GM23338 (cell line): ENCODE data around the gene CRYBB3. TPM values are rescaled to one million over a fixed set of nuclear protein-coding genes. Genes with fewer than 3 reads are reported as not detected.

Source experiments
- ATAC-seq: fragments of 200-7000 bp; cut with Tn5 transposase; 3 replicates; pipeline ENCODE4 v1.9.1; 2020
- DNase-seq: peaks from one replicate; pipeline ENCODE4 v3.0.0-alpha.2; 2015; ENCODE audit warnings: low spot score
- H2AFZ ChIP-seq: fragments of 200-600 bp; sonication (generic); 2 replicates; pipeline ENCODE4 v1.8.0; 2016; ENCODE audit warnings: antibody characterized with exemption, mild to moderate bottlenecking, moderate library complexity
- H3F3A ChIP-seq: fragments of 200-600 bp; sonication (generic); replicated peaks from 2 replicates; pipeline ENCODE4 v1.8.0; 2017; ENCODE audit warnings: antibody characterized with exemption, mixed run types, low read depth
- H3K27ac ChIP-seq: fragments of 200-600 bp; sonication (generic); 2 replicates; pipeline ENCODE4 v1.6.1; 2016; ENCODE audit warnings: low read depth
- H3K27me3 ChIP-seq: fragments of 200-600 bp; sonication (generic); 2 replicates; pipeline ENCODE4 v1.8.0; 2016; ENCODE audit warnings: mild to moderate bottlenecking, mixed run types, moderate library complexity; ENCODE audit not compliant: insufficient read depth
- H3K36me3 ChIP-seq: fragments of 200-600 bp; sonication (generic); 2 replicates; pipeline ENCODE4 v1.8.0; 2016; ENCODE audit warnings: mild to moderate bottlenecking; ENCODE audit not compliant: insufficient read depth
- H3K4me1 ChIP-seq: fragments of 200-600 bp; sonication (generic); 2 replicates; pipeline ENCODE4 v1.8.0; 2016; ENCODE audit warnings: mild to moderate bottlenecking, moderate library complexity; ENCODE audit not compliant: insufficient read depth
- H3K4me2 ChIP-seq: fragments of 200-600 bp; sonication (generic); 2 replicates; pipeline ENCODE4 v1.7.1; 2017; ENCODE audit warnings: mixed run types
- H3K4me3 ChIP-seq: fragments of 200-600 bp; sonication (generic); 2 replicates; pipeline ENCODE4 v1.6.1; 2016; ENCODE audit warnings: mixed run types
- H3K79me2 ChIP-seq: fragments of 200-600 bp; sonication (generic); replicated peaks from 2 replicates; pipeline ENCODE4 v1.8.0; 2017; ENCODE audit warnings: mild to moderate bottlenecking; ENCODE audit not compliant: insufficient read depth
- H3K9me2 ChIP-seq: fragments of 200-600 bp; sonication (generic); 2 replicates; pipeline ENCODE4 v1.8.0; 2017; ENCODE audit not compliant: insufficient read depth
- H4K20me1 ChIP-seq: fragments of 200-600 bp; sonication (generic); replicated peaks from 2 replicates; pipeline ENCODE4 v1.8.0; 2017; ENCODE audit warnings: mild to moderate bottlenecking; ENCODE audit not compliant: insufficient read depth
- H3K27ac Mint-ChIP-seq: 2 replicates; pipeline ENCODE4 v1.8.0; 2020; ENCODE audit warnings: inconsistent platforms, mild to moderate bottlenecking, moderate library complexity, mixed read lengths
- H3K27me3 Mint-ChIP-seq: 3 replicates; pipeline ENCODE4 v1.8.0; 2022; ENCODE audit warnings: low read depth, mild to moderate bottlenecking, moderate library complexity, mixed read lengths, inconsistent platforms; ENCODE audit not compliant: insufficient read depth, poor library complexity
- H3K36me3 Mint-ChIP-seq: 3 replicates; pipeline ENCODE4 v1.8.0; 2021; ENCODE audit warnings: low read depth, mild to moderate bottlenecking, inconsistent platforms, moderate library complexity, mixed read lengths
- H3K4me1 Mint-ChIP-seq: 3 replicates; pipeline ENCODE4 v1.8.0; 2020; ENCODE audit warnings: mild to moderate bottlenecking, inconsistent platforms, mixed read lengths
- H3K4me3 Mint-ChIP-seq: 3 replicates; pipeline ENCODE4 v1.8.0; 2021; ENCODE audit warnings: moderate library complexity, mild to moderate bottlenecking, inconsistent platforms, mixed read lengths
- H3K9me3 Mint-ChIP-seq: 3 replicates; pipeline ENCODE4 v1.8.0; 2020; ENCODE audit warnings: moderate library complexity, mild to moderate bottlenecking, inconsistent platforms, mixed read lengths
- CREB1 ChIP-seq: fragments of 250-450 bp; sonication (Bioruptor Pico); IDR thresholded peaks from 2 replicates; pipeline ENCODE4 v1.5.0; 2020; ENCODE audit warnings: low read depth, mild to moderate bottlenecking, moderate library complexity
- JUNB ChIP-seq: IDR thresholded peaks from one replicate; pipeline ENCODE4 v1.6.1; 2016; ENCODE audit warnings: antibody characterized with exemption; ENCODE audit not compliant: unreplicated experiment
- NANOG ChIP-seq: IDR thresholded peaks from 2 replicates; pipeline ENCODE4 v1.6.1; 2016; ENCODE audit warnings: antibody characterized with exemption, borderline replicate concordance
- STAT1 ChIP-seq: IDR thresholded peaks from one replicate; pipeline ENCODE4 v1.6.1; 2016; ENCODE audit warnings: antibody characterized with exemption; ENCODE audit not compliant: unreplicated experiment
- ZNF114 ChIP-seq: fragments of 250-450 bp; sonication (Bioruptor Pico); IDR thresholded peaks from 2 replicates; pipeline ENCODE4 v1.5.0; 2020; ENCODE audit warnings: mild to moderate bottlenecking, moderate library complexity
- polyA plus RNA-seq: library from polyadenylated mRNA; unstranded; fragments of >200 nt; fragmentation: Nextera tagmentation; extraction: Ambion mirVana; gene quantifications from 2 replicates; pipeline ENCODE4 v1.2.1, GENCODE V29; 2016
- total RNA-seq: library from RNA; depleted of rRNA; stranded (reverse); fragments of >200 nt; shearing (Covaris generic); gene quantifications from 2 replicates; pipeline ENCODE4 v1.2.3, GENCODE V29; 2014
- TF ChIP-seq, protein P1 (sequence below), 2 experiments: fragments of 200-600 bp in 1 of 2; sonication (generic) in 1 of 2; conservative IDR thresholded peaks; 2 replicates each; pipeline versions ENCODE4 v1.5.1 to v1.6.1; 2016 to 2017; ENCODE audit warnings: antibody characterized with exemption in 2 of 2, low read depth in 2 of 2, mild to moderate bottlenecking in 2 of 2, moderate library complexity in 1 of 2
- TF ChIP-seq, protein P2 (sequence below): IDR thresholded peaks from 2 replicates; pipeline ENCODE4 v1.6.1; 2016; ENCODE audit warnings: antibody characterized with exemption
- TF ChIP-seq, protein P3 (sequence below): fragments of 250-450 bp; sonication (Bioruptor Pico); IDR thresholded peaks from 2 replicates; pipeline ENCODE4 v1.5.0; 2020; ENCODE audit warnings: mild to moderate bottlenecking, moderate library complexity

CRYBB3 gene
- total and polyA plus RNA-seq, 2 experiments from 2014 or later: 0.28 TPM; not detected in 1

DNA sequence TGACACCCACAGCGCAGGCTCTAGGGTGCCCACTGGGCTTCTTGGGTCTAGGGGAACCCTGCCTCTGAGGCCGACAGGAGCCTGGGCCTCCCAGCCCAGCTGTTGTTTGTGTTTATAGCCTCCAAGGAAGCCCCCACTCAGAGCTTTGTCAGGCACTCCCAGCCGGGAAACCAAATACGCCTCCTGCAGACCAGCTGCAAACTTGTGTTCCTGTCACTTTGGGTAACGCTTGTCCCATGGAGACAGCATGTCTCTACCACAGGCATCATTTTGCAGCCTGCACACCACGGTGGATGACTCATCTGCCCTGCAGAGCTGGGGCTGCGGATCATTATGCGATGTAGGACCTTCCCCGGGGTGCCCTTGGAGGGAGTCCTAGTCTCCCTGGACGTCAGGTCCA is 40.6 kb upstream of the CRYBB3 start:
- H3F3A ChIP-seq: 0 out of 2 replicates have a peak, but pooled peaks cover 2% of the 10 kb centered on the region
- Mint-ChIP-seq H3K27ac (no peak overlapping the region), H3K27me3 (peaks cover 2% of the 10 kb centered on the region), H3K36me3 (no peaks in the 10 kb centered on the region), H3K9me3 (no peaks in the 10 kb centered on the region; the same call in 2 of the 3 replicates), H3K4me1 (peaks cover 11% of the 10 kb centered on the region), H3K4me3 (no peak overlapping the region)
- H3K36me3 ChIP-seq: no peaks in the 10 kb centered on the region
- H3K4me2 ChIP-seq: no peak overlapping the region
- no peaks in the 10 kb centered on the region for H3K27me3 ChIP-seq
- no peak overlapping the region for H3K4me3 ChIP-seq
- no peaks in the 10 kb centered on the region for H3K9me2 ChIP-seq
- ATAC-seq (no peak), DNase-seq (no peak)
- no peak overlapping the region for H2AFZ ChIP-seq
- H3K79me2 ChIP-seq: no peaks in the 10 kb centered on the region
- TF ChIP-seq, protein P1, sequence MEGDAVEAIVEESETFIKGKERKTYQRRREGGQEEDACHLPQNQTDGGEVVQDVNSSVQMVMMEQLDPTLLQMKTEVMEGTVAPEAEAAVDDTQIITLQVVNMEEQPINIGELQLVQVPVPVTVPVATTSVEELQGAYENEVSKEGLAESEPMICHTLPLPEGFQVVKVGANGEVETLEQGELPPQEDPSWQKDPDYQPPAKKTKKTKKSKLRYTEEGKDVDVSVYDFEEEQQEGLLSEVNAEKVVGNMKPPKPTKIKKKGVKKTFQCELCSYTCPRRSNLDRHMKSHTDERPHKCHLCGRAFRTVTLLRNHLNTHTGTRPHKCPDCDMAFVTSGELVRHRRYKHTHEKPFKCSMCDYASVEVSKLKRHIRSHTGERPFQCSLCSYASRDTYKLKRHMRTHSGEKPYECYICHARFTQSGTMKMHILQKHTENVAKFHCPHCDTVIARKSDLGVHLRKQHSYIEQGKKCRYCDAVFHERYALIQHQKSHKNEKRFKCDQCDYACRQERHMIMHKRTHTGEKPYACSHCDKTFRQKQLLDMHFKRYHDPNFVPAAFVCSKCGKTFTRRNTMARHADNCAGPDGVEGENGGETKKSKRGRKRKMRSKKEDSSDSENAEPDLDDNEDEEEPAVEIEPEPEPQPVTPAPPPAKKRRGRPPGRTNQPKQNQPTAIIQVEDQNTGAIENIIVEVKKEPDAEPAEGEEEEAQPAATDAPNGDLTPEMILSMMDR (conservative IDR thresholded peaks at IDR 0.05; ENCODE audit: low read depth in 2 of 2): 0 out of 4 replicates have a peak, but pooled peaks of 1 of the 2 experiments have one; percentile 7
- TF ChIP-seq JUNB: no peak
- no peaks in the 10 kb centered on the region for H3K4me1 ChIP-seq
- H3K27ac ChIP-seq: no peak overlapping the region
- H4K20me1 ChIP-seq: peaks cover 4% of the 10 kb centered on the region; the same call in 1 of the 2 replicates

DNA sequence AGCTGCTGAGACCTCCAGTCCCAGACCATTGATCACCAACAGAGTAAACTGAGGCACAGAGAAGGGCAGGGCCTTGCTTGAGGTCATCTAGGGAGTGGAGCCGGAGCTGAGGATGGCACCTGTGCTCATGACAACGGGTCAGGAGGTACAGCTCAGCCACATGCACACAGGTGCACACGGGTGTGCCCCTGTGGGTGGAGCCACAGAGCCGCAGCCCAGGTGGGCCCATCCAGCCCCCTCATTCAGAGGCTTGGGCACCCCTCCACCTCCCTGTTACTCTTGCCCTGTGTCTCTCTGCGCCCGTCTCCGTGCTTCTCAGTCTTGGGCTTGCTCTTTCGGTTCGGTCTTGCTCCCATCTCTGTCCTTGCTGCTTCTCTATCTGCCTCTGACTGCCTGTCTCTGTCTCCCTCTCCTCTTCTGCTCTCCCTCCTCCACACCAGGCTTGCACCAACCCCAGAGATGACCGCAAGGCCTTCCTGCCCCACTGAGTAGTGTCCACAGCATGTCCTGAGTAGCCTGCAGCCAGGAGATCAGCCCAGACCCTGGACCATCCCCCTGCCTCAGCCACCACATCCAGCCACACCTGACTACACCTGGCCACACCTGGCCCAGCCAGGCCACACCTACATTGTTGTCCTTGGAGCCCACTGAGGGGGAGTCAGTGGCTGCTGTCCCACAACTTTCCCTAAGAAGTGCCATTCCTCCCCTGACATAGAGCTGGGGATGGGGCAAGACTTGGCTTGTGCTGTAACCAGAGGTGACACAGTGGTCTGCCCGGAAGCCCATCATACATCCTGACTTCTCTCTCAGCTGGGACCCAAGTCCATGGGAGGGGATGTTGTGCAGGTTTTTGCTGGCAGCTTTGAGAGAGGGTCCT is 39.3 kb upstream of the CRYBB3 start:
- H3K4me3 Mint-ChIP-seq: no peak overlapping the region
- H3K27me3 Mint-ChIP-seq: peaks cover 2% of the 10 kb centered on the region
- DNase-seq (no peak), ATAC-seq (no peak)
- Histone ChIP-seq H3F3A (no peaks in the 10 kb centered on the region), H3K79me2 (no peaks in the 10 kb centered on the region), H3K27me3 (no peaks in the 10 kb centered on the region), H3K9me2 (no peaks in the 10 kb centered on the region), H3K4me2 (no peak overlapping the region), H4K20me1 (peaks cover 4% of the 10 kb centered on the region; the same call in 1 of the 2 replicates), H3K36me3 (no peaks in the 10 kb centered on the region), H3K27ac (no peak overlapping the region), H2AFZ (no peak overlapping the region), H3K4me1 (no peaks in the 10 kb centered on the region), H3K4me3 (no peak overlapping the region)
- peak overlapping the region; percentile 10; the same call in 1 of the 2 replicates for H3K27ac Mint-ChIP-seq
- H3K9me3 Mint-ChIP-seq: no peaks in the 10 kb centered on the region; the same call in 2 of the 3 replicates
- H3K4me1 Mint-ChIP-seq: no peaks in the 10 kb centered on the region
- no peaks in the 10 kb centered on the region for H3K36me3 Mint-ChIP-seq
- TF ChIP-seq NANOG: no peak
- TF ChIP-seq CREB1 (CRISPR knock-in tag): no peak
- TF ChIP-seq, protein P2, sequence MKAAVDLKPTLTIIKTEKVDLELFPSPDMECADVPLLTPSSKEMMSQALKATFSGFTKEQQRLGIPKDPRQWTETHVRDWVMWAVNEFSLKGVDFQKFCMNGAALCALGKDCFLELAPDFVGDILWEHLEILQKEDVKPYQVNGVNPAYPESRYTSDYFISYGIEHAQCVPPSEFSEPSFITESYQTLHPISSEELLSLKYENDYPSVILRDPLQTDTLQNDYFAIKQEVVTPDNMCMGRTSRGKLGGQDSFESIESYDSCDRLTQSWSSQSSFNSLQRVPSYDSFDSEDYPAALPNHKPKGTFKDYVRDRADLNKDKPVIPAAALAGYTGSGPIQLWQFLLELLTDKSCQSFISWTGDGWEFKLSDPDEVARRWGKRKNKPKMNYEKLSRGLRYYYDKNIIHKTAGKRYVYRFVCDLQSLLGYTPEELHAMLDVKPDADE: no peak
- TF ChIP-seq, protein P3, sequence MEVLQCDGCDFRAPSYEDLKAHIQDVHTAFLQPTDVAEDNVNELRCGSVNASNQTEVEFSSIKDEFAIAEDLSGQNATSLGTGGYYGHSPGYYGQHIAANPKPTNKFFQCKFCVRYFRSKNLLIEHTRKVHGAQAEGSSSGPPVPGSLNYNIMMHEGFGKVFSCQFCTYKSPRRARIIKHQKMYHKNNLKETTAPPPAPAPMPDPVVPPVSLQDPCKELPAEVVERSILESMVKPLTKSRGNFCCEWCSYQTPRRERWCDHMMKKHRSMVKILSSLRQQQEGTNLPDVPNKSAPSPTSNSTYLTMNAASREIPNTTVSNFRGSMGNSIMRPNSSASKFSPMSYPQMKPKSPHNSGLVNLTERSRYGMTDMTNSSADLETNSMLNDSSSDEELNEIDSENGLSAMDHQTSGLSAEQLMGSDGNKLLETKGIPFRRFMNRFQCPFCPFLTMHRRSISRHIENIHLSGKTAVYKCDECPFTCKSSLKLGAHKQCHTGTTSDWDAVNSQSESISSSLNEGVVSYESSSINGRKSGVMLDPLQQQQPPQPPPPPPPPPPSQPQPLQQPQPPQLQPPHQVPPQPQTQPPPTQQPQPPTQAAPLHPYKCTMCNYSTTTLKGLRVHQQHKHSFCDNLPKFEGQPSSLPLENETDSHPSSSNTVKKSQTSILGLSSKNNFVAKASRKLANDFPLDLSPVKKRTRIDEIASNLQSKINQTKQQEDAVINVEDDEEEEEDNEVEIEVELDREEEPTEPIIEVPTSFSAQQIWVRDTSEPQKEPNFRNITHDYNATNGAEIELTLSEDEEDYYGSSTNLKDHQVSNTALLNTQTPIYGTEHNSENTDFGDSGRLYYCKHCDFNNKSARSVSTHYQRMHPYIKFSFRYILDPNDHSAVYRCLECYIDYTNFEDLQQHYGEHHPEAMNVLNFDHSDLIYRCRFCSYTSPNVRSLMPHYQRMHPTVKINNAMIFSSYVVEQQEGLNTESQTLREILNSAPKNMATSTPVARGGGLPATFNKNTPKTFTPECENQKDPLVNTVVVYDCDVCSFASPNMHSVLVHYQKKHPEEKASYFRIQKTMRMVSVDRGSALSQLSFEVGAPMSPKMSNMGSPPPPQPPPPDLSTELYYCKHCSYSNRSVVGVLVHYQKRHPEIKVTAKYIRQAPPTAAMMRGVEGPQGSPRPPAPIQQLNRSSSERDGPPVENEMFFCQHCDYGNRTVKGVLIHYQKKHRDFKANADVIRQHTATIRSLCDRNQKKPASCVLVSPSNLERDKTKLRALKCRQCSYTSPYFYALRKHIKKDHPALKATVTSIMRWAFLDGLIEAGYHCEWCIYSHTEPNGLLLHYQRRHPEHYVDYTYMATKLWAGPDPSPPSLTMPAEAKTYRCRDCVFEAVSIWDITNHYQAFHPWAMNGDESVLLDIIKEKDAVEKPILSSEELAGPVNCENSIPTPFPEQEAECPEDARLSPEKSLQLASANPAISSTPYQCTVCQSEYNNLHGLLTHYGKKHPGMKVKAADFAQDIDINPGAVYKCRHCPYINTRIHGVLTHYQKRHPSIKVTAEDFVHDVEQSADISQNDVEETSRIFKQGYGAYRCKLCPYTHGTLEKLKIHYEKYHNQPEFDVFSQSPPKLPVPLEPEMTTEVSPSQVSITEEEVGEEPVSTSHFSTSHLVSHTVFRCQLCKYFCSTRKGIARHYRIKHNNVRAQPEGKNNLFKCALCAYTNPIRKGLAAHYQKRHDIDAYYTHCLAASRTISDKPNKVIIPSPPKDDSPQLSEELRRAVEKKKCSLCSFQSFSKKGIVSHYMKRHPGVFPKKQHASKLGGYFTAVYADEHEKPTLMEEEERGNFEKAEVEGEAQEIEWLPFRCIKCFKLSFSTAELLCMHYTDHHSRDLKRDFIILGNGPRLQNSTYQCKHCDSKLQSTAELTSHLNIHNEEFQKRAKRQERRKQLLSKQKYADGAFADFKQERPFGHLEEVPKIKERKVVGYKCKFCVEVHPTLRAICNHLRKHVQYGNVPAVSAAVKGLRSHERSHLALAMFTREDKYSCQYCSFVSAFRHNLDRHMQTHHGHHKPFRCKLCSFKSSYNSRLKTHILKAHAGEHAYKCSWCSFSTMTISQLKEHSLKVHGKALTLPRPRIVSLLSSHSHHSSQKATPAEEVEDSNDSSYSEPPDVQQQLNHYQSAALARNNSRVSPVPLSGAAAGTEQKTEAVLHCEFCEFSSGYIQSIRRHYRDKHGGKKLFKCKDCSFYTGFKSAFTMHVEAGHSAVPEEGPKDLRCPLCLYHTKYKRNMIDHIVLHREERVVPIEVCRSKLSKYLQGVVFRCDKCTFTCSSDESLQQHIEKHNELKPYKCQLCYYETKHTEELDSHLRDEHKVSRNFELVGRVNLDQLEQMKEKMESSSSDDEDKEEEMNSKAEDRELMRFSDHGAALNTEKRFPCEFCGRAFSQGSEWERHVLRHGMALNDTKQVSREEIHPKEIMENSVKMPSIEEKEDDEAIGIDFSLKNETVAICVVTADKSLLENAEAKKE (CRISPR knock-in tag): no peak
- no peak for TF ChIP-seq STAT1
- no peak for TF ChIP-seq ZNF114 (CRISPR knock-in tag)
- no peak for TF ChIP-seq JUNB
